HepG2 (cell line): ENCODE data around the gene PC. TPM values are rescaled to one million over a fixed set of nuclear protein-coding genes. Genes with fewer than 3 reads are reported as not detected.

ENCODE experiments used
- ATAC-seq: fragments of 200-7000 bp; cut with Tn5 transposase; 3 replicates; pipeline ENCODE4 v1.9.1; 2020; ENCODE audit warnings: mild to moderate bottlenecking, moderate library complexity
- BruUV-seq: library from RNA; stranded (reverse); fragments of 400-500 nt; replicated peaks from 2 replicates; lab custom pipeline; 2021; lab: Mats Ljungman, UMichigan
- CTCF ChIA-PET: fragments of 300-600 bp; formaldehyde crosslinking; extraction: SDS; loops from one replicate; lab custom pipeline; 2021; ENCODE audit warnings: low total read pairs, inconsistent platforms, low intra/inter-chr PET ratio; lab: Yijun Ruan, JAX
- POLR2A ChIA-PET: fragments of 350-600 bp; sonication (Branson Sonifier 250); formaldehyde crosslinking; loops from one replicate; lab custom pipeline; 2020; ENCODE audit warnings: antibody characterized with exemption, inconsistent platforms; lab: Yijun Ruan, JAX
- DNase-seq: peaks from one replicate; pipeline ENCODE4 v3.0.0-alpha.2; 2015; ENCODE audit warnings: low spot score
- FAIRE-seq: peaks from 3 replicates; lab custom pipeline; 2011; peaks lifted over from hg19 to GRCh38; lab: Jason Lieb, UNC
- H2AFZ ChIP-seq: one replicate; pipeline ENCODE4 v1.6.1; 2011; ENCODE audit warnings: low read length, inconsistent platforms
- H3K27ac ChIP-seq: fragments of 300-600 bp; 3 replicates; pipeline ENCODE4 v1.8.0; 2011; ENCODE audit warnings: mixed run types, mild to moderate bottlenecking, mixed read lengths, low read length, inconsistent platforms; ENCODE audit not compliant: insufficient read depth; ENCODE audit errors: extremely low read length
- H3K27me3 ChIP-seq, 2 experiments: fragments of 200-600 bp in 1 of 2; 2 replicates in 1 of 2; 3 replicates in 1 of 2; pipeline versions ENCODE4 v1.6.0 to v1.8.0; 2011; ENCODE audit warnings: low read length in 2 of 2, mild to moderate bottlenecking in 2 of 2, moderate library complexity in 2 of 2, inconsistent platforms in 1 of 2; ENCODE audit not compliant: insufficient read depth in 2 of 2, control insufficient read depth in 1 of 2
- H3K36me3 ChIP-seq, 2 experiments: fragments of 200-600 bp in 1 of 2; replicated peaks in 1 of 2; 2 replicates in 1 of 2; 3 replicates in 1 of 2; pipeline versions ENCODE4 v1.5.1 to v1.8.0; 2011; ENCODE audit warnings: low read length in 2 of 2, inconsistent platforms in 1 of 2; ENCODE audit not compliant: insufficient read depth in 2 of 2, control insufficient read depth in 1 of 2
- H3K4me1 ChIP-seq: 2 replicates; pipeline ENCODE4 v1.5.1; 2012; ENCODE audit warnings: low read length, inconsistent platforms; ENCODE audit not compliant: insufficient read depth
- H3K4me2 ChIP-seq: 2 replicates; pipeline ENCODE4 v1.6.0; 2011; ENCODE audit warnings: low read depth, low read length, inconsistent platforms
- H3K4me3 ChIP-seq, 3 experiments: fragments of 200-600 bp in 1 of 3; sonication (generic), shearing (Covaris generic) in 1 of 3; replicated peaks in 1 of 3; 2 replicates each; pipeline ENCODE4 v1.5.1; 2011 to 2016; ENCODE audit warnings: low read length in 3 of 3, inconsistent platforms in 2 of 3, low read depth in 2 of 3, mild to moderate bottlenecking in 2 of 3, control low read depth in 1 of 3, mixed read lengths in 1 of 3; ENCODE audit not compliant: insufficient read depth in 1 of 3
- H3K79me2 ChIP-seq: one replicate; pipeline ENCODE4 v1.6.1; 2011; ENCODE audit warnings: low read length, inconsistent platforms; ENCODE audit not compliant: insufficient read depth
- H3K9ac ChIP-seq: 2 replicates; pipeline ENCODE4 v1.6.0; 2011; ENCODE audit warnings: mild to moderate bottlenecking, low read depth, low read length, inconsistent platforms; ENCODE audit not compliant: insufficient read depth
- H3K9me3 ChIP-seq: 2 replicates; pipeline ENCODE4 v1.5.1; 2012; ENCODE audit warnings: mild to moderate bottlenecking, low read length
- H4K20me1 ChIP-seq: 2 replicates; pipeline ENCODE4 v1.6.0; 2011; ENCODE audit warnings: inconsistent platforms, mild to moderate bottlenecking, low read length, moderate library complexity; ENCODE audit not compliant: insufficient read depth
- AKAP8 ChIP-seq: sonication (generic); formaldehyde crosslinking; IDR thresholded peaks from 2 replicates; pipeline ENCODE4 v1.5.1; 2020; ENCODE audit warnings: mild to moderate bottlenecking, missing genetic modification reagents
- CHD4 ChIP-seq: fragments of 200-600 bp; sonication (generic); IDR thresholded peaks from 2 replicates; pipeline ENCODE4 v1.7.0; 2017; ENCODE audit warnings: mild to moderate bottlenecking, low read length, borderline replicate concordance
- DPF2 ChIP-seq: sonication (generic); formaldehyde crosslinking; IDR thresholded peaks from 2 replicates; pipeline ENCODE4 v1.4.0; 2020; ENCODE audit warnings: mild to moderate bottlenecking, low read depth, missing genetic modification reagents, borderline replicate concordance
- HNF4A ChIP-seq: sonication (generic); formaldehyde crosslinking; IDR thresholded peaks from 2 replicates; pipeline ENCODE4 v1.4.0; 2020; ENCODE audit warnings: missing genetic modification reagents
- MAF1 ChIP-seq: sonication (generic); formaldehyde crosslinking; IDR thresholded peaks from 2 replicates; pipeline ENCODE4 v1.5.0; 2020; ENCODE audit warnings: missing genetic modification reagents, borderline replicate concordance
- NFAT5 ChIP-seq: sonication (generic); formaldehyde crosslinking; IDR thresholded peaks from 2 replicates; pipeline ENCODE4 v1.4.0; 2020; ENCODE audit warnings: missing genetic modification reagents
- NFE2L2 ChIP-seq: fragments of 150-350 bp; IDR thresholded peaks from 2 replicates; pipeline ENCODE4 v1.6.1; 2014; ENCODE audit warnings: low read length
- PHF21A ChIP-seq: sonication (generic); formaldehyde crosslinking; IDR thresholded peaks from 2 replicates; pipeline ENCODE4 v1.5.0; 2020; ENCODE audit warnings: mild to moderate bottlenecking, missing genetic modification reagents
- POGZ ChIP-seq: sonication (generic); formaldehyde crosslinking; IDR thresholded peaks from 2 replicates; pipeline ENCODE4 v1.4.0; 2020; ENCODE audit warnings: mild to moderate bottlenecking, missing genetic modification reagents
- ZFP1 ChIP-seq: IDR thresholded peaks from 2 replicates; pipeline ENCODE4 v1.6.1; 2016
- ZMAT5 ChIP-seq: sonication (generic); formaldehyde crosslinking; IDR thresholded peaks from 2 replicates; pipeline ENCODE4 v1.5.0; 2020; ENCODE audit warnings: mild to moderate bottlenecking, low read depth, missing genetic modification reagents, borderline replicate concordance
- ZNF354B ChIP-seq: sonication (generic); formaldehyde crosslinking; IDR thresholded peaks from 2 replicates; pipeline ENCODE4 v1.8.0; 2022; ENCODE audit warnings: mild to moderate bottlenecking, missing genetic modification reagents
- ZNF724P ChIP-seq: sonication (generic); formaldehyde crosslinking; IDR thresholded peaks from 2 replicates; pipeline ENCODE4 v1.8.0; 2022; ENCODE audit warnings: missing genetic modification reagents, borderline replicate concordance
- ZNF788 ChIP-seq: sonication (generic); formaldehyde crosslinking; IDR thresholded peaks from 2 replicates; pipeline ENCODE4 v1.5.0; 2020; ENCODE audit warnings: mild to moderate bottlenecking, missing genetic modification reagents, borderline replicate concordance
- WGBS: methylation state at CpG from one replicate; pipeline ENCODE4 v1.1.6; 2017; ENCODE audit warnings: low lambda C conversion rate; 5-methylcytosine and 5-hydroxymethylcytosine counted together
- in situ Hi-C: cut with HindIII; loops from 2 replicates; pipeline ENCODE4 v1.10.0; 2017; ENCODE audit warnings: low pct_unique_long_range_greater_than_20kb; ENCODE audit not compliant: extremely low pct_ligation_motif_present
- intact Hi-C: fragments of 100-400 bp; cut with micrococcal nuclease; formaldehyde crosslinking; loops from one replicate; pipeline ENCODE4 v1.10.0; 2022; ENCODE audit not compliant: unreplicated experiment
- polyA plus RNA-seq, 8 experiments: library from polyadenylated mRNA; depleted of rRNA in 3 of 8; stranded (reverse) in 7 of 8; unstranded in 1 of 8; fragments of >200 nt; fragmentation: Illumina TruSeq in 4 of 8; extraction: Trizol in 4 of 8; gene quantifications; 2 replicates each; pipeline versions ENCODE4 v1.2.1 to v1.2.3, GENCODE V29; 2011 to 2016; ENCODE audit warnings: low read depth in 4 of 8, missing spikeins in 1 of 8, mixed read lengths in 1 of 8; ENCODE audit not compliant: insufficient read depth in 1 of 8
- total RNA-seq, 5 experiments: library from RNA; depleted of rRNA; stranded (reverse); fragments of >200 nt; fragmentation: Illumina TruSeq; extraction: Trizol; gene quantifications; 2 replicates each; pipeline ENCODE4 v1.2.3, GENCODE V29; 2016; ENCODE audit warnings: low read depth in 1 of 5

PC gene
- total and polyA plus RNA-seq, 2 of the 13 experiments (the other 11 are each of a cell fraction or from before 2014, with no cell fraction given): 29.0 to 39.0 TPM

- TF ChIP-seq ZFP1 (CRISPR knock-in tag) (no peak), HNF4A (no peak)
- TF ChIP-seq, all 625 proteins: peak for 37
These were observed 89.2 kb downstream of the PC start (continued) for GRCh38 chr11:66868726-66869566.

- no peak overlapping the region for H3K9ac ChIP-seq
- H3K4me1 ChIP-seq: peaks cover 9% of the 10 kb centered on the region
- no peak overlapping the region for H2AFZ ChIP-seq
- H3K79me2 ChIP-seq: no peaks in the 10 kb centered on the region
- no peak for DNase-seq
- TF ChIP-seq ZMAT5 (CRISPR knock-in tag) (no peak), DPF2 (CRISPR knock-in tag) (no peak), ZNF788 (no peak), NFAT5 (CRISPR knock-in tag) (no peak), ZNF354B (no peak), ZNF724P (no peak), NFE2L2 (no peak), MAF1 (CRISPR knock-in tag) (no peak), AKAP8 (CRISPR knock-in tag) (no peak), PHF21A (CRISPR knock-in tag) (no peak), CHD4 (no peak), POGZ (CRISPR knock-in tag) (no peak)
- ATAC-seq: no peak
- peaks cover 29 to 66% of the 10 kb centered on the region in 2 experiments; a peak in 4 of 5 replicates for H3K36me3 ChIP-seq
- H3K27me3 ChIP-seq: no peaks in the 10 kb centered on the region
- ChIA-PET CTCF (interaction anchor here (0.7 to 1.3 kb wide), 3 partner anchors 39 to 174 kb away, joined by 3 to 5 read pairs (median 3); partner anchors contain the start of gene C11orf86), POLR2A (no interaction called here)
- H3K4me3 ChIP-seq: no peak overlapping the region
- no peak for FAIRE-seq
- H3K4me2 ChIP-seq: no peak overlapping the region
- WGBS: 97% methylated on average over 13 of the region's 13 CpGs
- H3K9me3 ChIP-seq: no peaks in the 10 kb centered on the region
- no peak overlapping the region for H3K27ac ChIP-seq
- peaks cover 5% of the 10 kb centered on the region for H4K20me1 ChIP-seq
- BruUV-seq: no TSS peak
- in situ Hi-C loops: no loop called here
- intact Hi-C loops: no loop called here
These were observed 90.0 kb downstream of the PC start for GRCh38 chr11:66868082-66868725.
